CD14-positive monocyte (primary cell): Measurements from ENCODE around the gene MST1R. TPM values are rescaled to one million over a fixed set of nuclear protein-coding genes. Genes with fewer than 3 reads are reported as not detected.

Source experiments
- DNase-seq, 3 donors: peaks; one replicate each; pipeline ENCODE4 v3.0.0-alpha.2; 2011 to 2022
- H2AFZ ChIP-seq: 2 replicates; pipeline ENCODE4 v1.6.0; 2012; ENCODE audit warnings: mild to moderate bottlenecking, low read depth, low read length, inconsistent platforms; ENCODE audit not compliant: insufficient read depth, poor library complexity, severe bottlenecking
- H3K27ac ChIP-seq, 2 donors: 1 replicate in 1 of 2; 2 replicates in 1 of 2; pipeline ENCODE4 v1.5.1; 2012 to 2013; ENCODE audit warnings: low read length in 2 of 2, control low read depth in 1 of 2, inconsistent platforms in 1 of 2, low read depth in 1 of 2, mild to moderate bottlenecking in 1 of 2
- H3K27me3 ChIP-seq, 2 donors: one replicate each; pipeline versions ENCODE4 v1.6.0 to v1.6.1; 2011 to 2013; ENCODE audit warnings: low read length in 2 of 2; ENCODE audit not compliant: control insufficient read depth in 2 of 2, insufficient read depth in 2 of 2
- H3K36me3 ChIP-seq, 2 donors: replicated peaks in 1 of 2; 1 replicate in 1 of 2; 2 replicates in 1 of 2; pipeline versions ENCODE4 v1.5.1 to v1.6.1; 2012 to 2013; ENCODE audit warnings: low read length in 2 of 2, control low read depth in 1 of 2, inconsistent platforms in 1 of 2, mild to moderate bottlenecking in 1 of 2; ENCODE audit not compliant: insufficient read depth in 2 of 2, control insufficient read depth in 1 of 2
- H3K4me1 ChIP-seq, 2 donors: 1 replicate in 1 of 2; 2 replicates in 1 of 2; pipeline versions ENCODE4 v1.5.1 to v1.6.1; 2012 to 2013; ENCODE audit warnings: low read length in 2 of 2, control low read depth in 1 of 2, inconsistent platforms in 1 of 2, mild to moderate bottlenecking in 1 of 2, moderate library complexity in 1 of 2; ENCODE audit not compliant: insufficient read depth in 2 of 2, control insufficient read depth in 1 of 2
- H3K4me2 ChIP-seq: replicated peaks from 2 replicates; pipeline ENCODE3; 2012; ENCODE audit warnings: low read length, moderate library complexity, mild to moderate bottlenecking; ENCODE audit not compliant: poor library complexity, severe bottlenecking; ENCODE audit errors: extremely low read depth
- H3K4me3 ChIP-seq, 3 experiments: fragments of 200-600 bp in 1 of 3; sonication (generic) in 1 of 3; replicated peaks in 1 of 3; 1 replicate in 2 of 3; 2 replicates in 1 of 3; pipeline ENCODE4 v1.5.1; 2011 to 2013; ENCODE audit warnings: low read length in 3 of 3, mild to moderate bottlenecking in 3 of 3, control low read depth in 2 of 3, low read depth in 2 of 3, inconsistent platforms in 1 of 3, moderate library complexity in 1 of 3
- H3K79me2 ChIP-seq: 2 replicates; pipeline ENCODE4 v1.6.0; 2012; ENCODE audit warnings: mild to moderate bottlenecking, control low read depth, inconsistent platforms, low read length, moderate library complexity; ENCODE audit not compliant: insufficient read depth
- H3K9ac ChIP-seq: 2 replicates; pipeline ENCODE4 v1.6.0; 2017; ENCODE audit warnings: low read length, mild to moderate bottlenecking; ENCODE audit not compliant: insufficient read depth, poor library complexity, severe bottlenecking
- H3K9me3 ChIP-seq, 2 donors: replicated peaks in 1 of 2; 1 replicate in 1 of 2; 2 replicates in 1 of 2; pipeline versions ENCODE4 v1.5.1 to v1.6.1; 2012 to 2013; ENCODE audit warnings: low read length in 2 of 2, control low read depth in 1 of 2; ENCODE audit not compliant: control insufficient read depth in 1 of 2, insufficient read depth in 1 of 2
- H4K20me1 ChIP-seq: 2 replicates; pipeline ENCODE4 v1.6.0; 2012; ENCODE audit warnings: mild to moderate bottlenecking, low read length, control low read depth, moderate library complexity; ENCODE audit not compliant: insufficient read depth
- H3K27ac Mint-ChIP-seq, 7 donors: one replicate each; pipeline ENCODE4 v1.8.0; 2020; ENCODE audit warnings: mild to moderate bottlenecking in 7 of 7, mixed read lengths in 7 of 7, moderate library complexity in 6 of 7, inconsistent platforms in 2 of 7
- H3K27me3 Mint-ChIP-seq, 3 donors: one replicate each; pipeline ENCODE4 v1.8.0; 2021 to 2022; ENCODE audit warnings: low read depth in 3 of 3, mild to moderate bottlenecking in 3 of 3, mixed read lengths in 3 of 3, moderate library complexity in 3 of 3, inconsistent platforms in 1 of 3
- H3K36me3 Mint-ChIP-seq, 2 donors: one replicate each; pipeline ENCODE4 v1.8.0; 2020; ENCODE audit warnings: mixed read lengths in 2 of 2, inconsistent platforms in 1 of 2, mild to moderate bottlenecking in 1 of 2
- H3K4me1 Mint-ChIP-seq: one replicate; pipeline ENCODE4 v1.8.0; 2020; ENCODE audit warnings: mild to moderate bottlenecking, mixed read lengths
- H3K4me3 Mint-ChIP-seq, 2 donors: one replicate each; pipeline ENCODE4 v1.8.0; 2020; ENCODE audit warnings: mild to moderate bottlenecking in 2 of 2, mixed read lengths in 2 of 2, moderate library complexity in 1 of 2
- H3K9me3 Mint-ChIP-seq, 7 donors: one replicate each; pipeline ENCODE4 v1.8.0; 2020 to 2022; ENCODE audit warnings: mixed read lengths in 7 of 7, mild to moderate bottlenecking in 6 of 7, moderate library complexity in 6 of 7, inconsistent platforms in 2 of 7
- CTCF ChIP-seq: fragments of 200-600 bp; IDR thresholded peaks from one replicate; pipeline ENCODE4 v1.8.0; 2022; ENCODE audit warnings: antibody characterized with exemption, mild to moderate bottlenecking
- WGBS: methylation state at CpG from one replicate; pipeline ENCODE4 v1.1.5; 2013; ENCODE audit warnings: missing lambda C conversion rate; ENCODE audit not compliant: insufficient coverage; 5-methylcytosine and 5-hydroxymethylcytosine counted together
- intact Hi-C, 2 donors: fragments of 100-400 bp; cut with micrococcal nuclease; formaldehyde crosslinking; loops; one replicate each; pipeline versions ENCODE4 v1.15.0 to v1.15.1; 2023
- polyA plus RNA-seq, 3 donors: library from polyadenylated mRNA; depleted of rRNA in 1 of 3; unstranded in 2 of 3; stranded (reverse) in 1 of 3; fragments of 300-500 nt in 2 of 3; fragments of >200 nt in 1 of 3; fragmentation: Illumina TruSeq in 2 of 3; gene quantifications; 1 replicate in 2 of 3; 2 replicates in 1 of 3; pipeline ENCODE4 v1.2.3, GENCODE V29; 2012 to 2021

Gene MST1R
- polyA plus RNA-seq, 3 donors: 0.25 TPM; not detected in 2

- peaks cover 28 to 56% of the 10 kb centered on the region in 2 donors for H3K36me3 Mint-ChIP-seq
- Histone ChIP-seq H3K4me1 (no peaks in the 10 kb centered on the region), H3K27ac (no peak overlapping the region), H3K9ac (no peak overlapping the region), H3K4me2 (no peak overlapping the region), H3K4me3 (no peak overlapping the region), H4K20me1 (no peaks in the 10 kb centered on the region), H3K79me2 (no peaks in the 10 kb centered on the region), H3K27me3 (no peaks in the 10 kb centered on the region), H2AFZ (no peak overlapping the region), H3K36me3 (peaks cover 15 to 52% of the 10 kb centered on the region in 2 donors), H3K9me3 (no peaks in the 10 kb centered on the region)
- H3K4me3 Mint-ChIP-seq: no peak overlapping the region
- no peak for DNase-seq
- H3K27ac Mint-ChIP-seq: no peak overlapping the region
- intact Hi-C loops: no loop called here
- no peak for TF ChIP-seq CTCF
- H3K27me3 Mint-ChIP-seq: peaks cover 0 to 1% (median 0%) of the 10 kb centered on the region in 3 donors
- no peaks in the 10 kb centered on the region for H3K4me1 Mint-ChIP-seq
- H3K9me3 Mint-ChIP-seq: no peaks in the 10 kb centered on the region
These were observed 62.5 kb downstream of the MST1R start for GRCh38 chr3:49841126-49841696.

GRCh38 chr3:49840388-49840787 is 63.3 kb downstream of the MST1R start:
- no peak overlapping the region for H3K27ac ChIP-seq
- peaks cover 11 to 44% of the 10 kb centered on the region in 2 donors for H3K36me3 ChIP-seq
- H2AFZ ChIP-seq: no peak overlapping the region
- no peaks in the 10 kb centered on the region for H3K4me1 ChIP-seq
- no peaks in the 10 kb centered on the region for H3K9me3 Mint-ChIP-seq
- no peaks in the 10 kb centered on the region for H3K4me1 Mint-ChIP-seq
- H3K4me3 ChIP-seq: no peak overlapping the region
- no peak overlapping the region for H3K4me3 Mint-ChIP-seq
- no peak for TF ChIP-seq CTCF
- H3K27ac Mint-ChIP-seq: peak overlapping the region in 1 of 7 donors; percentile 47
- no peak overlapping the region for H3K4me2 ChIP-seq
- intact Hi-C loops: no loop called here
- 100% methylated on average over 1 of the region's 2 CpGs for WGBS
- H3K9me3 ChIP-seq: no peaks in the 10 kb centered on the region
- no peak overlapping the region for H3K9ac ChIP-seq
- DNase-seq: no peak
- H3K27me3 ChIP-seq: no peaks in the 10 kb centered on the region
- H3K27me3 Mint-ChIP-seq: peaks cover 0 to 1% (median 0%) of the 10 kb centered on the region in 3 donors
- peaks cover 22 to 50% of the 10 kb centered on the region in 2 donors for H3K36me3 Mint-ChIP-seq
- no peaks in the 10 kb centered on the region for H4K20me1 ChIP-seq
- no peaks in the 10 kb centered on the region for H3K79me2 ChIP-seq
